Body of pancreas (tissue), 4 donors: ENCODE measurements around the gene KRTAP29-1.

Experiments
- POLR2A ChIP-seq, 3 donors: fragments of 450-650 bp; IDR thresholded peaks; one replicate each; pipeline ENCODE4 v1.6.1; 2016; ENCODE audit warnings: antibody characterized with exemption in 3 of 3, mild to moderate bottlenecking in 2 of 3
- TF ChIP-seq, protein P1 (sequence below), 7 experiments: fragments of 450-650 bp in 4 of 7; fragments of 200-600 bp in 3 of 7; sonication (generic) in 3 of 7; IDR thresholded peaks; one replicate each; pipeline ENCODE4 v1.5.1; 2016 to 2019; ENCODE audit warnings: antibody characterized with exemption in 7 of 7

DNA sequence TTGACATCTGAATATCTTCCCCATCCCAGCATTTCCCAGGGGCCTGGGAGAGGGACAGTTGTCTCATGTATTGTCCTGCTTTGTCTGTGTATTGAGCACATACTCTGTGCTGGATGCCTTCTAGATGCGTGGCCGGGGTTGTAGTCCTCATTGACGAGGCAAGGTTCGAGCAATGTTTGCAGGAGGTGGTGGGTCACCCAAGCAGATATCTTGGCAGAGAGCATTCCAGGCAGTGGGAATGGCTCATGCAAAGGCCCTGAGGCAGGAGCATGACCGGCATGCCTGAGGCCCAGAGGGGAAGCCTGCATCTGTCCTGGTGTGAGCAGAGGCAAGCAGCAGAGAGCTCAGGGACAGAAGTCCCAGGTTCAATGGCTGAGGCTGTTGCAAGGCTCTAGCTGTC is 30.4 kb upstream of the KRTAP29-1 start:
- TF ChIP-seq POLR2A (IDR thresholded peaks at IDR 0.05): no peak
- TF ChIP-seq, protein P1, sequence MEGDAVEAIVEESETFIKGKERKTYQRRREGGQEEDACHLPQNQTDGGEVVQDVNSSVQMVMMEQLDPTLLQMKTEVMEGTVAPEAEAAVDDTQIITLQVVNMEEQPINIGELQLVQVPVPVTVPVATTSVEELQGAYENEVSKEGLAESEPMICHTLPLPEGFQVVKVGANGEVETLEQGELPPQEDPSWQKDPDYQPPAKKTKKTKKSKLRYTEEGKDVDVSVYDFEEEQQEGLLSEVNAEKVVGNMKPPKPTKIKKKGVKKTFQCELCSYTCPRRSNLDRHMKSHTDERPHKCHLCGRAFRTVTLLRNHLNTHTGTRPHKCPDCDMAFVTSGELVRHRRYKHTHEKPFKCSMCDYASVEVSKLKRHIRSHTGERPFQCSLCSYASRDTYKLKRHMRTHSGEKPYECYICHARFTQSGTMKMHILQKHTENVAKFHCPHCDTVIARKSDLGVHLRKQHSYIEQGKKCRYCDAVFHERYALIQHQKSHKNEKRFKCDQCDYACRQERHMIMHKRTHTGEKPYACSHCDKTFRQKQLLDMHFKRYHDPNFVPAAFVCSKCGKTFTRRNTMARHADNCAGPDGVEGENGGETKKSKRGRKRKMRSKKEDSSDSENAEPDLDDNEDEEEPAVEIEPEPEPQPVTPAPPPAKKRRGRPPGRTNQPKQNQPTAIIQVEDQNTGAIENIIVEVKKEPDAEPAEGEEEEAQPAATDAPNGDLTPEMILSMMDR (IDR thresholded peaks at IDR 0.05): no peak
